ENCODE measurements around the gene SCTR. TPM values are rescaled to one million over a fixed set of nuclear protein-coding genes. Genes with fewer than 3 reads are reported as not detected.

The SCTR gene
- total and polyA plus RNA-seq, 2 of the 13 experiments (the other 11 are each of a cell fraction or from before 2014, with no cell fraction given), result not detected

DNA sequence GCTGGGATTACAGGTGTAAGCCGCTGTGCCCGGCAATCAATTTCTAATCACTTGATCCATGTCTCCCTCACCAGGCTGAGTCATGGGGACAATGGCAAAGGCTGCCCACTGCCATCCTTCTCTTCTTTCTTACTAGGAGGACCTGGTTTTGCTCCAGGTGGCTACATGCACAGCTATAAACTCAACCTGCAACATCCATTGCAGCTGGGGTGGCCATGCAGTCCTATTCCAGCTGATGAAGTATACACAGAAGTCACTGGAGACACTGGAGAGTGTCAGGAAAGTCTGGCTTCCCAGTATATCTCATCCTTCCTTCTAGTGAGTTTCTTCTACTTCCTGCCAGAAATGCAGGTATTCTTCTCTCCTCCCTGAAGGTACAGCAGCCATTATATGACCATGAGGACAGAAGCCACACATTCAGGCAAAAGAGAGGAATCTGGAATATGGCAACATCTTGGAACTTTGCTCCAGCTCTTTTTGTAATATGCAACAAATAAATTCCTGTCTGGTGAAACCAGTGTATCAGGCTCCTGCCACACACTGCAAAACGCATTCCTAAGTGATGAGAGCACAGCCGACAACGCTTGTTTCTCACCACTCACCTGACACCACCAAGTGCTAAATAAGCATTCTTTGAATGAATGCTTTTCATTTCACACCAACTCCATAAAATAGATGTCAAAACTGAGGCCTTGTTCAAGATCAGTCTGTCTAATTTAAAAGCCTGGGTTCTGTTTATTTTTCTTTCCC, 32.3 kb downstream of the SCTR start (continued):
- TF ChIP-seq ARID2 (CRISPR knock-in tag; IDR thresholded peaks at IDR 0.05; ENCODE audit: borderline replicate concordance) (no peak), FOXM1 (CRISPR knock-in tag; IDR thresholded peaks at IDR 0.05) (no peak), KLF9 (CRISPR knock-in tag; IDR thresholded peaks at IDR 0.05; ENCODE audit: low read depth) (no peak), ZBTB8A (CRISPR knock-in tag; IDR thresholded peaks at IDR 0.05; ENCODE audit: borderline replicate concordance, low read depth) (no peak), HNF4A (CRISPR knock-in tag; IDR thresholded peaks at IDR 0.05) (peak; percentile 38; the same call in 1 of the 2 replicates), NCOA2 (CRISPR knock-in tag; IDR thresholded peaks at IDR 0.05) (peak; percentile 41; the same call in 1 of the 2 replicates), SIN3B (IDR thresholded peaks at IDR 0.05; ENCODE audit: low read length) (no peak), PAWR (CRISPR knock-in tag; IDR thresholded peaks at IDR 0.05; ENCODE audit: borderline replicate concordance) (no peak), HDAC2 (CRISPR knock-in tag; IDR thresholded peaks at IDR 0.05) (no peak), ZSCAN30 (CRISPR knock-in tag; IDR thresholded peaks at IDR 0.05) (no peak), BORCS8-MEF2B (CRISPR knock-in tag; IDR thresholded peaks at IDR 0.05) (no peak), SPEN (CRISPR knock-in tag; IDR thresholded peaks at IDR 0.05; ENCODE audit: low read depth) (no peak), ASH2L (IDR thresholded peaks at IDR 0.05; ENCODE audit: insufficient read length, low read depth, low read length) (peak; percentile 28), NFE2L1 (CRISPR knock-in tag; IDR thresholded peaks at IDR 0.05; ENCODE audit: borderline replicate concordance) (no peak), RFX5 (IDR thresholded peaks at IDR 0.05; ENCODE audit: low read depth, low read length) (no peak)
- TF ChIP-seq, protein P1, sequence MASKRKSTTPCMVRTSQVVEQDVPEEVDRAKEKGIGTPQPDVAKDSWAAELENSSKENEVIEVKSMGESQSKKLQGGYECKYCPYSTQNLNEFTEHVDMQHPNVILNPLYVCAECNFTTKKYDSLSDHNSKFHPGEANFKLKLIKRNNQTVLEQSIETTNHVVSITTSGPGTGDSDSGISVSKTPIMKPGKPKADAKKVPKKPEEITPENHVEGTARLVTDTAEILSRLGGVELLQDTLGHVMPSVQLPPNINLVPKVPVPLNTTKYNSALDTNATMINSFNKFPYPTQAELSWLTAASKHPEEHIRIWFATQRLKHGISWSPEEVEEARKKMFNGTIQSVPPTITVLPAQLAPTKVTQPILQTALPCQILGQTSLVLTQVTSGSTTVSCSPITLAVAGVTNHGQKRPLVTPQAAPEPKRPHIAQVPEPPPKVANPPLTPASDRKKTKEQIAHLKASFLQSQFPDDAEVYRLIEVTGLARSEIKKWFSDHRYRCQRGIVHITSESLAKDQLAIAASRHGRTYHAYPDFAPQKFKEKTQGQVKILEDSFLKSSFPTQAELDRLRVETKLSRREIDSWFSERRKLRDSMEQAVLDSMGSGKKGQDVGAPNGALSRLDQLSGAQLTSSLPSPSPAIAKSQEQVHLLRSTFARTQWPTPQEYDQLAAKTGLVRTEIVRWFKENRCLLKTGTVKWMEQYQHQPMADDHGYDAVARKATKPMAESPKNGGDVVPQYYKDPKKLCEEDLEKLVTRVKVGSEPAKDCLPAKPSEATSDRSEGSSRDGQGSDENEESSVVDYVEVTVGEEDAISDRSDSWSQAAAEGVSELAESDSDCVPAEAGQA (IDR thresholded peaks at IDR 0.05; ENCODE audit: low read depth), result no peak
- TF ChIP-seq, protein P1 (CRISPR knock-in tag; IDR thresholded peaks at IDR 0.05; ENCODE audit: borderline replicate concordance), result no peak
- TF ChIP-seq, protein P2, sequence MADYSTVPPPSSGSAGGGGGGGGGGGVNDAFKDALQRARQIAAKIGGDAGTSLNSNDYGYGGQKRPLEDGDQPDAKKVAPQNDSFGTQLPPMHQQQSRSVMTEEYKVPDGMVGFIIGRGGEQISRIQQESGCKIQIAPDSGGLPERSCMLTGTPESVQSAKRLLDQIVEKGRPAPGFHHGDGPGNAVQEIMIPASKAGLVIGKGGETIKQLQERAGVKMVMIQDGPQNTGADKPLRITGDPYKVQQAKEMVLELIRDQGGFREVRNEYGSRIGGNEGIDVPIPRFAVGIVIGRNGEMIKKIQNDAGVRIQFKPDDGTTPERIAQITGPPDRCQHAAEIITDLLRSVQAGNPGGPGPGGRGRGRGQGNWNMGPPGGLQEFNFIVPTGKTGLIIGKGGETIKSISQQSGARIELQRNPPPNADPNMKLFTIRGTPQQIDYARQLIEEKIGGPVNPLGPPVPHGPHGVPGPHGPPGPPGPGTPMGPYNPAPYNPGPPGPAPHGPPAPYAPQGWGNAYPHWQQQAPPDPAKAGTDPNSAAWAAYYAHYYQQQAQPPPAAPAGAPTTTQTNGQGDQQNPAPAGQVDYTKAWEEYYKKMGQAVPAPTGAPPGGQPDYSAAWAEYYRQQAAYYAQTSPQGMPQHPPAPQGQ (CRISPR knock-in tag; IDR thresholded peaks at IDR 0.05; ENCODE audit: borderline replicate concordance), result no peak
- TF ChIP-seq, protein P3, sequence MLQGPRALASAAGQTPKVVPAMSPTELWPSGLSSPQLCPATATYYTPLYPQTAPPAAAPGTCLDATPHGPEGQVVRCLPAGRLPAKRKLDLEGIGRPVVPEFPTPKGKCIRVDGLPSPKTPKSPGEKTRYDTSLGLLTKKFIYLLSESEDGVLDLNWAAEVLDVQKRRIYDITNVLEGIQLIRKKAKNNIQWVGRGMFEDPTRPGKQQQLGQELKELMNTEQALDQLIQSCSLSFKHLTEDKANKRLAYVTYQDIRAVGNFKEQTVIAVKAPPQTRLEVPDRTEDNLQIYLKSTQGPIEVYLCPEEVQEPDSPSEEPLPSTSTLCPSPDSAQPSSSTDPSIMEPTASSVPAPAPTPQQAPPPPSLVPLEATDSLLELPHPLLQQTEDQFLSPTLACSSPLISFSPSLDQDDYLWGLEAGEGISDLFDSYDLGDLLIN (CRISPR knock-in tag; IDR thresholded peaks at IDR 0.05; ENCODE audit: borderline replicate concordance), result no peak
- TF ChIP-seq, protein P4, sequence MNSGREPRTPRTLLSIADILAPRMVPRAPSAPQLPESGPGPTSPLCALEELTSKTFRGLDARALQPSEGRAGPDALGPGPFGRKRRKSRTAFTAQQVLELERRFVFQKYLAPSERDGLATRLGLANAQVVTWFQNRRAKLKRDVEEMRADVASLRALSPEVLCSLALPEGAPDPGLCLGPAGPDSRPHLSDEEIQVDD (CRISPR knock-in tag; IDR thresholded peaks at IDR 0.05; ENCODE audit: borderline replicate concordance), result no peak
- TF ChIP-seq, protein P5, sequence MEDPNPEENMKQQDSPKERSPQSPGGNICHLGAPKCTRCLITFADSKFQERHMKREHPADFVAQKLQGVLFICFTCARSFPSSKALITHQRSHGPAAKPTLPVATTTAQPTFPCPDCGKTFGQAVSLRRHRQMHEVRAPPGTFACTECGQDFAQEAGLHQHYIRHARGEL (CRISPR knock-in tag; IDR thresholded peaks at IDR 0.05), result no peak
